ENCODE data around the gene RPS6KB2.

DNA sequence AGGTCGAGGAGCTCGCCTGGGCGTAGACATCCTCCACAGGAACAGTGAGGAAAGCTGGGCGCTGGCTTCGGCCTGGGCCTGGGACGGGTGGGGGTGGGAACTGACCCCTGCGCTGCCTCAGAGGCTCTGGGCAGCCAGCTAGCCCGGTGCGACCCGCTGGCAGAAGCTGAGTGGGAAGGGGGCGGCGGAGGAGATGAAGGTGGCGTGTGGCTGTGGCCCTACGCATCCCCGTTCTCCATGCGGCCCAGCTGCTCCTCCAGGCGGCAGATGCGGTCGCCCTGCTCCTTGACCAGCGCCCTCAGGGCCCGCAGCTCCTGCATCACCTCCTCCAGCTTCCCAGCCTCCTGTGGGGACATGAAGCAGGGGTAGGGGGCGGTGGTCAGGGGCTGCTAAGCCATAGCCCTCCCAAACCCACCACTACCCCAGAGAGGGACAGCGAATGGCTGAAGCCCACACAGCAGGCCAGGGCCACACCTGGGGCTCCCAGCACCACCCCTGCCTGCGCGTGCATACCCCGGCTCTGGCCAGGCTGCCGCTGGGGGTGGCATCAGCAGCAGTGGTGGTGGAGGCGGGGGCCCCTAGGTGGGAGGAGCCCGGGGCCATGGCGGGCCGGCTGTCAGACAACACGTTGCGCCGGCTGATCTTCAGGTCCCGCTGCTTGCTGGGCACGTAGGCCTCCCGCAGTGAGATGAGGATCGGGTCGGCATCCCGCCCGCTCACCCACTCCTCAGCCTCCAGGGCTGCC, 10.0 kb downstream of the RPS6KB2 start:
- TF ChIP-seq, protein P1, sequence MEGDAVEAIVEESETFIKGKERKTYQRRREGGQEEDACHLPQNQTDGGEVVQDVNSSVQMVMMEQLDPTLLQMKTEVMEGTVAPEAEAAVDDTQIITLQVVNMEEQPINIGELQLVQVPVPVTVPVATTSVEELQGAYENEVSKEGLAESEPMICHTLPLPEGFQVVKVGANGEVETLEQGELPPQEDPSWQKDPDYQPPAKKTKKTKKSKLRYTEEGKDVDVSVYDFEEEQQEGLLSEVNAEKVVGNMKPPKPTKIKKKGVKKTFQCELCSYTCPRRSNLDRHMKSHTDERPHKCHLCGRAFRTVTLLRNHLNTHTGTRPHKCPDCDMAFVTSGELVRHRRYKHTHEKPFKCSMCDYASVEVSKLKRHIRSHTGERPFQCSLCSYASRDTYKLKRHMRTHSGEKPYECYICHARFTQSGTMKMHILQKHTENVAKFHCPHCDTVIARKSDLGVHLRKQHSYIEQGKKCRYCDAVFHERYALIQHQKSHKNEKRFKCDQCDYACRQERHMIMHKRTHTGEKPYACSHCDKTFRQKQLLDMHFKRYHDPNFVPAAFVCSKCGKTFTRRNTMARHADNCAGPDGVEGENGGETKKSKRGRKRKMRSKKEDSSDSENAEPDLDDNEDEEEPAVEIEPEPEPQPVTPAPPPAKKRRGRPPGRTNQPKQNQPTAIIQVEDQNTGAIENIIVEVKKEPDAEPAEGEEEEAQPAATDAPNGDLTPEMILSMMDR (IDR thresholded peaks at IDR 0.05; ENCODE audit: extremely low read depth in 1 of 2, insufficient read depth in 1 of 2, low read depth in 1 of 2, low read length in 2 of 2), result no peak
- peak; percentile 12 for TF ChIP-seq POLR2AphosphoS5 (IDR thresholded peaks at IDR 0.05; ENCODE audit: insufficient read depth, low read depth, low read length)
- TF ChIP-seq, protein P2, sequence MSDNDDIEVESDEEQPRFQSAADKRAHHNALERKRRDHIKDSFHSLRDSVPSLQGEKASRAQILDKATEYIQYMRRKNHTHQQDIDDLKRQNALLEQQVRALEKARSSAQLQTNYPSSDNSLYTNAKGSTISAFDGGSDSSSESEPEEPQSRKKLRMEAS (IDR thresholded peaks at IDR 0.05; ENCODE audit: insufficient read depth, insufficient read length), result no peak
- TF ChIP-seq JUN (IDR thresholded peaks at IDR 0.05; ENCODE audit: borderline replicate concordance, insufficient read depth, insufficient read length, low read depth), result no peak
- peak; percentile 36 for TF ChIP-seq POLR2A (IDR thresholded peaks at IDR 0.05; ENCODE audit: low read depth, low read length)
- TF ChIP-seq MYC (IDR thresholded peaks at IDR 0.05; ENCODE audit: low read depth, low read length), result no peak
- no peak for TF ChIP-seq EZH2 (IDR thresholded peaks at IDR 0.05; ENCODE audit: borderline replicate concordance, low read depth, low read length, severe bottlenecking)
- no peak for TF ChIP-seq FOS (IDR thresholded peaks at IDR 0.05; ENCODE audit: borderline replicate concordance, insufficient read depth, low read length)

Measured in endothelial cell of umbilical vein (primary cell).